Lower leg skin (tissue), 4 donors: ENCODE data around the gene DNAH9. TPM values are rescaled to one million over a fixed set of nuclear protein-coding genes. Genes with fewer than 3 reads are reported as not detected.

Source experiments
- DNase-seq, 2 donors: peaks; one replicate each; pipeline ENCODE4 v3.0.0-alpha.2; 2019; ENCODE audit warnings: low spot score in 2 of 2
- H3K4me3 ChIP-seq: fragments of 200-600 bp; sonication (generic); 2 replicates; pipeline ENCODE4 v1.5.1; 2017; ENCODE audit warnings: mild to moderate bottlenecking, low read depth; ENCODE audit not compliant: poor library complexity, severe bottlenecking
- POLR2A ChIP-seq, 2 donors: fragments of 450-650 bp; IDR thresholded peaks; one replicate each; pipeline ENCODE4 v1.6.1; 2016 to 2017; ENCODE audit warnings: antibody characterized with exemption in 2 of 2, mild to moderate bottlenecking in 1 of 2, moderate library complexity in 1 of 2
- WGBS, 2 donors: methylation state at CpG; one replicate each; pipeline ENCODE4 v1.1.5; 2018; 5-methylcytosine and 5-hydroxymethylcytosine counted together
- intact Hi-C: fragments of 100-400 bp; cut with DNase I; formaldehyde crosslinking; loops from one replicate; pipeline ENCODE4 v1.15.0; 2023; ENCODE audit warnings: low total_unique reads
- total RNA-seq, 4 donors: library from RNA; depleted of rRNA; stranded (reverse); fragments of >200 nt; gene quantifications; one replicate each; pipeline ENCODE4 v1.1.0, GENCODE V29; 2016
- TF ChIP-seq, protein P1 (sequence below), 3 donors: fragments of 450-650 bp; IDR thresholded peaks; one replicate each; pipeline ENCODE4 v1.5.1; 2016; ENCODE audit warnings: antibody characterized with exemption in 3 of 3, mild to moderate bottlenecking in 3 of 3, moderate library complexity in 2 of 3

DNAH9 gene
- total RNA-seq, 4 donors from 2014 or later, result 1.9 to 2.6 (median 2.3) TPM

DNA sequence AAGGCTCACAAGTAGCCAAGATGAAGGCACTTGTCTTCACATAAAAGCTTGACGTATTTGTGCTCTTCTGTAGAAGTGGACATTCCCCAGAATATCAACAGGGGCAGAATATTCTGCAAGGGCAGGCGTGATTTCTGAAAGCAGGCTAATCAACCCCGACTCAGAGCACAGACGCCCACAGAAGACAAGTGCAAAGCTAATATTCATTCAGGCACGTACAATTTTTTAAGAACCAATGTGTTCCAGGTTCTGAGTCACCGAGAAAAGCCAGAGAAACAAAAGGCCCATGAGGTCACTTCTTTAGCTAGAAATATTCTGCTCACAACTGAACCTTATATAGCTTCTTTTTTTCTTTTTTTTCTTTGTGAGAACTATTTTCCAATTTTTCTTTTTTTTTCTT lies 121.6 kb downstream of the DNAH9 start:
- 40 to 56% methylated on average over 6 of the region's 6 CpGs for whole genome bisulfite sequencing, 2 donors
- TF ChIP-seq POLR2A (IDR thresholded peaks at IDR 0.05), result no peak
- TF ChIP-seq, protein P1, sequence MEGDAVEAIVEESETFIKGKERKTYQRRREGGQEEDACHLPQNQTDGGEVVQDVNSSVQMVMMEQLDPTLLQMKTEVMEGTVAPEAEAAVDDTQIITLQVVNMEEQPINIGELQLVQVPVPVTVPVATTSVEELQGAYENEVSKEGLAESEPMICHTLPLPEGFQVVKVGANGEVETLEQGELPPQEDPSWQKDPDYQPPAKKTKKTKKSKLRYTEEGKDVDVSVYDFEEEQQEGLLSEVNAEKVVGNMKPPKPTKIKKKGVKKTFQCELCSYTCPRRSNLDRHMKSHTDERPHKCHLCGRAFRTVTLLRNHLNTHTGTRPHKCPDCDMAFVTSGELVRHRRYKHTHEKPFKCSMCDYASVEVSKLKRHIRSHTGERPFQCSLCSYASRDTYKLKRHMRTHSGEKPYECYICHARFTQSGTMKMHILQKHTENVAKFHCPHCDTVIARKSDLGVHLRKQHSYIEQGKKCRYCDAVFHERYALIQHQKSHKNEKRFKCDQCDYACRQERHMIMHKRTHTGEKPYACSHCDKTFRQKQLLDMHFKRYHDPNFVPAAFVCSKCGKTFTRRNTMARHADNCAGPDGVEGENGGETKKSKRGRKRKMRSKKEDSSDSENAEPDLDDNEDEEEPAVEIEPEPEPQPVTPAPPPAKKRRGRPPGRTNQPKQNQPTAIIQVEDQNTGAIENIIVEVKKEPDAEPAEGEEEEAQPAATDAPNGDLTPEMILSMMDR (IDR thresholded peaks at IDR 0.05), result no peak
- DNase-seq, result peak in 1 of 2 donors; percentile 49
- intact Hi-C loops, result no loop called here
- H3K4me3 ChIP-seq, result no peak overlapping the region

DNA sequence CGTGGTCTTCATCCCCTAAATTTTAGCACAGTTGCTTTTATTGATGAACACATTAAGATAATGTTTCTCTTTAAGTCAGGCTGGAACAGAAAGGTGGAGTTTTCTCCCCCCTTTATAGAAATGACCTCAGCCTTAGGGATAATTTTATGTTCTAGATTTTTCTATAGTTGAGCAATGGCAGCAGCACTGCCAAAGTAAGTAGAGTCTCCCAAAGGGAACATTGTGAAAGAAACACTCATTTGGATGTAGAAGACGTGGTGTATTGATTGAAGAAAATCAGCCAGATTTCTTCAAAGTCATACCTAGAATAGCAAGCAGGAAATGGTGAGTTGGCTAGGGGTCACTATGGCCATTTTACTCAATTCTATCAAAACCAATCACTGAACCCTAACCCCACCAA lies 122.5 kb downstream of the DNAH9 start:
- intact Hi-C loops, result no loop called here
- 51 to 58% methylated on average over 2 of the region's 2 CpGs for WGBS, 2 donors
- H3K4me3 ChIP-seq, result no peak overlapping the region
- TF ChIP-seq POLR2A (IDR thresholded peaks at IDR 0.05), result no peak
- TF ChIP-seq, protein P1 (IDR thresholded peaks at IDR 0.05), result no peak
- no peak for DNase-seq

DNA sequence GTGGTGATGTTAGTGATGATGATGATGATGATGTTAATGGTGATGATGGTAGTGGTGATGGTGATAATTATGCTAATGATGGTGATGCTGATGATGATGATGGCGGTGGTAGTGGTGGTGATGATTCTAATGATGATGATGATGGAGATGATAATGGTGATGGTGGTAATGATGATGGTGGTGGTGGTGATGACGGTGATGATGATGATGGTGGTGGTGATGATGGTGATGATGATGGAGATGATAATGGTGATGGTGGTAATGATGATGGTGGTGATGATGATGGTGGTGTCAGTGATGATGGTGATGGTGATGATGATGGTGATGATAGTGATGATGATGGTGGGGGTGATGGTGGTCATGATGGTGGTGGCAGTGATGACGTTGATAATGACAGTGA lies 132.5 kb downstream of the DNAH9 start:
- intact Hi-C loops, result no loop called here
- no peak overlapping the region for H3K4me3 ChIP-seq
- WGBS, 2 donors, result 92 to 94% methylated on average over 3 of the region's 3 CpGs
- TF ChIP-seq POLR2A (IDR thresholded peaks at IDR 0.05), result no peak
- TF ChIP-seq, protein P1 (IDR thresholded peaks at IDR 0.05), result no peak
- DNase-seq, result no peak

DNA sequence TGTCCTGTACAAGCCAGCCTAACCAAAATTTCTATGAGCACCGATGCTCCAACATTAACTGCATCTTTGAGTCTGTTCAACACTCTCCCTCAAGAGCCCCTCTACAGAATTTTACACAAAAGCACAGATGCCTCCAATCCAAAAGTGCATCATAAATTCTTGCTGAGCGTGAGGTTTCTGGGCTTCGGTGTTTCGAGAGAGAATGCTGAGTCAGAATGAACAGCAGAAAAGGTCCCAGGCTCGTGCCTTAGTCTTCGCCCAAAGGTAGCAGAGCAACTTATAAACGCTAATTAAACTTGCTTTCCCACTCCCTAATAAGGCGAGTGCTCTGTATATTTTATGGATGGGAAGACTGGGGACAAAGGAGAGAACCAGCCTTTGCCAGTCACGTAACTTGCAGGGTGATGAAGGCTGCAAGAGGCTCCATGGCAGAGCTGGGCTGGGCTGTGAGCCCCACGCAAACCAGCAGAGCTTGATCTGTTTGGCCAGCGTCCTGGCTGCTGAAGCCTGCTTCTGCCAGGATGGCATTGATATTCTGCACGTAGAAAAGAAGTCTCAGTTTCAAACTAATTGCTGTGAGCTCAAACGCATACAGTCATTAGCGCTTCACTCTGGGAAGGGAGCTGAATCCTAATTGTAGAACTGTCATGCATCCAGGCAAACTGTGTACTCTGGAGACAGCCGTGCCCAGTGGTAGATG lies 138.5 kb downstream of the DNAH9 start:
- intact Hi-C loops, result no loop called here
- 54 to 55% methylated on average over 15 of the region's 15 CpGs for WGBS, 2 donors
- TF ChIP-seq POLR2A (IDR thresholded peaks at IDR 0.05), result no peak
- TF ChIP-seq, protein P1 (IDR thresholded peaks at IDR 0.05), result no peak

DNA sequence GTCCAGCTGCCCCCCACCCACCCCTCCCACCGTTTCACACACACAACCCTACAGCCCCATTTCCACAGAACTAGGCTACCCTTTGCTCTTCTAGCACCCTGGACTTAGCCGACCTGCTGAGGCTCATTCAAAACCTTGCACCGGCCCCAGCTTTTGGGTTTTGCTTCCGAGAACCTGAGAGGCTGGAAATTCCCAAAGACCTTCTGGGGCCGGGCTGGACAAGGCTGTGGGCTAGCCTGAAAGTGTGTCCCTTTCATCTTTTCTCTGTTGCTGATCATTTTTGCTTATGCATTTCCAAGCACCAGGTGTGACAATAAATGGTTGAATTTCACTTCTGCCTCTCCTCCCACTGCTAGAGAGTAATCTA lies 139.0 kb downstream of the DNAH9 start:
- WGBS, 2 donors, result 65 to 74% methylated on average over 5 of the region's 5 CpGs
- intact Hi-C loops, result no loop called here
- TF ChIP-seq, protein P1 (IDR thresholded peaks at IDR 0.05), result no peak
- no peak for TF ChIP-seq POLR2A (IDR thresholded peaks at IDR 0.05)
- DNase-seq, result no peak
- no peak overlapping the region for H3K4me3 ChIP-seq

More for the DNA sequence above, 138.5 kb downstream of the DNAH9 start:
- no peak overlapping the region for H3K4me3 ChIP-seq
- no peak for DNase-seq

DNA sequence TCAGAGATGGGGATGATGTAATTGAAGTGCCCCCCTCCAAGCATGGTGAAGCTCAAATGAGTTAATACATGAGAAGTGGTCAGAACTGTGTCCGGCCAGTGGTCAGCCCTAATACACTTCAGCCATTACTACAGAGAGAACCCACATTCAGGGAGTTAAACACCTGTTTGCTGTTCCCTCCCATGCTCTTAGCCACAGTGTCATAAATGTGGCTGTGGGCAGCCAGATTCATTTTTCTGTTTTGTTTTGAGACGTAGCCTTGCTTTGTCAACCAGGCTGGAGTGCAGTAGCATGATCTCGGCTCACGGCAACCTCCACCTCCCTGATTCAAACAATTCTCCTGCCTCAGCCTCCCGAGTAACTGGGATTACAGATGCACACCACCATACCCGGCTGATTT lies 139.9 kb downstream of the DNAH9 start:
- intact Hi-C loops, result no loop called here
- DNase-seq, result no peak
- H3K4me3 ChIP-seq, result no peak overlapping the region
- WGBS, 2 donors, result 90 to 91% methylated on average over 6 of the region's 6 CpGs
- no peak for TF ChIP-seq POLR2A (IDR thresholded peaks at IDR 0.05)
- TF ChIP-seq, protein P1 (IDR thresholded peaks at IDR 0.05), result no peak
